HFFc6 (cell line): ENCODE results near the gene APOBEC3B. TPM values are rescaled to one million over a fixed set of nuclear protein-coding genes. Genes with fewer than 3 reads are reported as not detected.

Experiments used
- DNase-seq: peaks from one replicate; pipeline ENCODE4 v3.0.0-alpha.2; 2018
- H3K27ac Mint-ChIP-seq: 2 replicates; pipeline ENCODE4 v1.8.0; 2020; ENCODE audit warnings: mild to moderate bottlenecking, mixed read lengths
- H3K27me3 Mint-ChIP-seq: 2 replicates; pipeline ENCODE4 v1.8.0; 2021; ENCODE audit warnings: mild to moderate bottlenecking, moderate library complexity, mixed read lengths; ENCODE audit not compliant: insufficient read depth
- H3K36me3 Mint-ChIP-seq: 2 replicates; pipeline ENCODE4 v1.8.0; 2021; ENCODE audit warnings: low read depth, mixed read lengths
- H3K4me1 Mint-ChIP-seq: 2 replicates; pipeline ENCODE4 v1.8.0; 2020; ENCODE audit warnings: low read depth, mixed read lengths
- H3K4me3 Mint-ChIP-seq: 2 replicates; pipeline ENCODE4 v1.8.0; 2020; ENCODE audit warnings: mild to moderate bottlenecking, moderate library complexity, mixed read lengths
- H3K9me3 Mint-ChIP-seq: 2 replicates; pipeline ENCODE4 v1.8.0; 2020; ENCODE audit warnings: mild to moderate bottlenecking, mixed read lengths
- total RNA-seq, 6 experiments: library from RNA; stranded (reverse); fragmentation: NEBNext Ultra II Directional; extraction: Animal tissue kit (Norgen Biotek cat#: 25700); gene quantifications; 2 replicates in 1 of 6; 3 replicates in 5 of 6; pipeline ENCODE4 v1.2.3, GENCODE V29; 2021
- TF ChIP-seq, protein P1 (sequence below): fragments of 200-600 bp; sonication (generic); IDR thresholded peaks from 2 replicates; pipeline ENCODE4 v1.5.0; 2021; ENCODE audit warnings: antibody characterized with exemption, mild to moderate bottlenecking

APOBEC3B gene
- total RNA-seq, 6 experiments from 2014 or later: 14.9 to 44.2 (median 39.4) TPM

- no peaks in the 10 kb centered on the region for H3K9me3 Mint-ChIP-seq
- peaks cover 38% of the 10 kb centered on the region for H3K27me3 Mint-ChIP-seq
- DNase-seq: no peak
- no peak overlapping the region for H3K27ac Mint-ChIP-seq
- TF ChIP-seq, protein P1, sequence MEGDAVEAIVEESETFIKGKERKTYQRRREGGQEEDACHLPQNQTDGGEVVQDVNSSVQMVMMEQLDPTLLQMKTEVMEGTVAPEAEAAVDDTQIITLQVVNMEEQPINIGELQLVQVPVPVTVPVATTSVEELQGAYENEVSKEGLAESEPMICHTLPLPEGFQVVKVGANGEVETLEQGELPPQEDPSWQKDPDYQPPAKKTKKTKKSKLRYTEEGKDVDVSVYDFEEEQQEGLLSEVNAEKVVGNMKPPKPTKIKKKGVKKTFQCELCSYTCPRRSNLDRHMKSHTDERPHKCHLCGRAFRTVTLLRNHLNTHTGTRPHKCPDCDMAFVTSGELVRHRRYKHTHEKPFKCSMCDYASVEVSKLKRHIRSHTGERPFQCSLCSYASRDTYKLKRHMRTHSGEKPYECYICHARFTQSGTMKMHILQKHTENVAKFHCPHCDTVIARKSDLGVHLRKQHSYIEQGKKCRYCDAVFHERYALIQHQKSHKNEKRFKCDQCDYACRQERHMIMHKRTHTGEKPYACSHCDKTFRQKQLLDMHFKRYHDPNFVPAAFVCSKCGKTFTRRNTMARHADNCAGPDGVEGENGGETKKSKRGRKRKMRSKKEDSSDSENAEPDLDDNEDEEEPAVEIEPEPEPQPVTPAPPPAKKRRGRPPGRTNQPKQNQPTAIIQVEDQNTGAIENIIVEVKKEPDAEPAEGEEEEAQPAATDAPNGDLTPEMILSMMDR: no peak
- H3K36me3 Mint-ChIP-seq: no peaks in the 10 kb centered on the region
- no peak overlapping the region for H3K4me3 Mint-ChIP-seq
- peaks cover 6% of the 10 kb centered on the region; the same call in 1 of the 2 replicates for H3K4me1 Mint-ChIP-seq
These were observed 44.6 kb upstream of the APOBEC3B start for GRCh38 chr22:38937541-38937940.

- TF ChIP-seq, protein P1: no peak
- Mint-ChIP-seq H3K27me3 (peaks cover 43% of the 10 kb centered on the region), H3K27ac (no peak overlapping the region), H3K36me3 (no peaks in the 10 kb centered on the region), H3K9me3 (no peaks in the 10 kb centered on the region), H3K4me3 (no peak overlapping the region), H3K4me1 (peaks cover 6% of the 10 kb centered on the region; the same call in 1 of the 2 replicates)
- DNase-seq: no peak
These were observed 43.9 kb upstream of the APOBEC3B start for GRCh38 chr22:38938221-38938620.

DNA sequence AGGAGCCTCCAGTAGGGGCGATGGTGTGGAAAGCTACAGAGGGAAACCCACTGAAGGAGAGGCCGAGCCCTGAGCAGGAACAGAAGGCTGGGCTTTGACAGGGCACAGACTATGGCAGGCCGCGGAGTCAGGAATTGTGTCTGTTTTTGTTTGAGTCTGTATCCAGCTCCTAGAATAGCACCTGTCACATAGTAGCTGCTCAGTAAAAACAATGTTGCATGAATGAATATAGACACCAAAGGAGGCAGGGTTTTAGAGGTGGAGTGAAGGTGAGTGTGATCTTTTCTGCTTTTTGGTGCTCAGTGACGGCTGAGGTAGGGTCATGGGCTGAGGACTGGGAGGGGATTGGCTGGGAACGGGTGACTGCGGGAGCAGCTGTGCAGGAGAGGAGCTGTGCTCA, 43.2 kb upstream of the APOBEC3B start:
- Mint-ChIP-seq H3K4me1 (peaks cover 6% of the 10 kb centered on the region; the same call in 1 of the 2 replicates), H3K27ac (no peak overlapping the region), H3K4me3 (no peak overlapping the region), H3K36me3 (no peaks in the 10 kb centered on the region), H3K27me3 (peaks cover 47% of the 10 kb centered on the region), H3K9me3 (no peaks in the 10 kb centered on the region)
- TF ChIP-seq, protein P1: no peak
- DNase-seq: no peak

- Mint-ChIP-seq H3K36me3 (no peaks in the 10 kb centered on the region), H3K27ac (no peak overlapping the region), H3K4me3 (no peak overlapping the region), H3K4me1 (peaks cover 6% of the 10 kb centered on the region; the same call in 1 of the 2 replicates), H3K27me3 (peaks cover 59% of the 10 kb centered on the region), H3K9me3 (no peaks in the 10 kb centered on the region)
- TF ChIP-seq, protein P1: no peak
- no peak for DNase-seq
These were observed 41.2 kb upstream of the APOBEC3B start for GRCh38 chr22:38940811-38941384.

DNA sequence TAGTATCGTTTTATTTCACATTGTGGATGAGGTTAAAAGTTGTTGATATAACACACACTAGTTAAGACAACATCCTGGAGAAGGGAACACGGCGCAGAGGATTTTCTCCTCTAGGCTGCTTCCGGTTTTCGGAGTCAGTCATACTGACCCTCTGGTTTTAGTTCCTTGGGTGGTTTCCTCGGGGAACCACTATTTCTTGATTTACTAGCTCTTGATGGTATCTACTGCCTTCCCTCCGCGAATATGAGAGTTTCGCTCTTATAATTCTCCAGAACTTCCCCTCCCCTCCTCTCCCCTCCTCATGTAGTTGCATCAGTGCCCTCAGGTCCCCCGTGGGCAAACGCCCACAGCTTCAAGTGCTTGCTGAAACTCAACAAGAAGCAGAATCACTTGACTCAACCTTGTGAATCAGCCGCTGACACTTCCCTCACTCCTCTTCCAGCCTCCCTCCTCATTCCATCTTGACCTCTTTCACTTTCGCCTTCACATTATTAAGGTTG, 40.6 kb upstream of the APOBEC3B start:
- TF ChIP-seq, protein P1: no peak
- Mint-ChIP-seq H3K36me3 (no peaks in the 10 kb centered on the region), H3K4me3 (no peak overlapping the region), H3K27me3 (peaks cover 63% of the 10 kb centered on the region), H3K4me1 (peaks cover 6% of the 10 kb centered on the region; the same call in 1 of the 2 replicates), H3K9me3 (no peaks in the 10 kb centered on the region), H3K27ac (no peak overlapping the region)
- no peak for DNase-seq
